NOMO-1 (cell line): ENCODE data around the gene C10orf71.

ENCODE experiments used
- DNase-seq, 2 experiments: peaks; one replicate each; lab custom pipeline; 2025; ENCODE audit not compliant: unreplicated experiment in 2 of 2; lab: John Stamatoyannopoulos, UW

The C10orf71 gene

DNA sequence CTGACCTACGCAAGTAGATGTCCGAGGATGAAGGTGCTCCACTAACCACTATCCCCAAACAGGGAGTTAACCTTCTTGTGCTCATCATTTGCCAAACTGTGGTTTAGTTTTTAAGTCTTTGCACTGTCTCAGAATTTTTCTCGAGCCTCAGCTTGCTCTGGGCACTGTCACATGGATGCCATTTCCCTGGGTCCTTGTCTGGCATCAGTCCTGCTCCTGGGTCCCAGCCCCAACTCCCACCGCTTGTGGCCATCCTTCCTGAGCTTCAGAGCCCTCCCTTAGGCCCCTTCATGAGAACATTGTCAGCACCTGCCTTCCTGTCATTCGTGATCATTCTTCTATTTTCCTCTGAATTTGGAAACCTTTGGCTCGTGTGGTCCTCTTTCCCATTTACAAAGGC is 33.8 kb downstream of the C10orf71 start:
- no peak for DNase-seq

DNA sequence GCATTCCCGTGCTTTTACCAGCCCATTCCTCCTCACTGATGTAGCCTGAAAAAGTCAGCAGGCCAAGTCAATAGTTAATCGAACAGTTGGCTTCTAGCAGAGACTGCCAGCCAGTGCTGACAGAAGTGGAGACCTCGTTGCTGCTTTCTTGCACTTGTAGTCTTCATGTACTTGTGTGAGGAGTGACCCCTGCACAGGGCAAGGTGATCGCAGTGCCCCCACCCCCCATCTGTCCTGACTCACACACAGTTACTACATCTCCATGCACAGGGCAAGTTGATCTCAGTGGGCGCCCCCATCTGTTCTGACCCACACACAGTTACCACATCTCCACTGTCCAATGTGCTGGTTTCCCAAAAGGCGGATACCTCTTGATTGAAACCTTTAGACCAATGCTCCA is 34.2 kb downstream of the C10orf71 start:
- no peak for DNase-seq

DNA sequence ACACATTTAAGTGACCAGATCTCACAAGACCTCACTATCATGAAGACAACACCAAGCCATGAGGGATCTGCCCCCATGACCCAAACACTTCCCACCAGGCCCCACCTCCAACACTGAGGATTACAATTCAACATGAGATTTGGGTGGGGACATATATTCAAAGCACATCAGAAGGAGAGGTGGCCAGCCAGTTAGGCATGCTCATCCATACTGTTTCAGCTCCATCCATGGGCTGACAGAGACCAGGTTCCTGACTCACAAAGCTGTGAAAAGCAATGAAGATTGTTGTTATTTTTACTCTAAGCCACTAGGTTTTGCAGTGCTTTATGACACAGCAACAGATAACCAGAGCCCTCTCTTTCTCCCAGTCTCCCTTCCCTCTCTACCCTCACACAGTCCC is 36.0 kb downstream of the C10orf71 start:
- no peak for DNase-seq

DNA sequence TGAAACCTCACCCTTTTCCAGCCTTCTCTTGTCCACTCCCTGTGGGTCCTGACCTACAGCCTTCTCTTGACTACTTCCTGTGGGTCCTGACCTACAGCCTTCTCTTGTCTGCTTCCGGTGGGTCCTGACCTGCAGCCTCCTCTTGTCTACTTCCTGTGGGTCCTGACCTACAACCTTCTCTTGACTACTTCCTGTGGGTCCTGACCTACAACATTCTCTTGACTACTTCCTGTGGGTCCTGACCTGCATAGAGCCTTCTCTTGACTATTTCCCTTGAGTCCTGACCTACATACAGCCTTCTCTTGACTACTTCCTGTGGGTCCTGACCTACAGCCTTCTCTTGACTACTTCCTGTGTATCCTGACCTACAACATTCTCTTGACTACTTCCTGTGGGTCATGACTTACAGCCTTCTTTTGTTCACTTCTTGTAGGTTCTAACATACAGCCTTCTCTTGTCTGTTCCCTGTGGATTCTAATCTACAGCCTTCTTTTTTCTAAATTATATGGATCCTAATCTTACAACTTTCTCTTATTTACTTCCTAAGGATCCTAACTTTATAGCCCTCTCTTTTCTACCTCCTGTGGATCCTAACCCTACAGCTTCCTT is 36.5 kb downstream of the C10orf71 start:
- no peak for DNase-seq

DNA sequence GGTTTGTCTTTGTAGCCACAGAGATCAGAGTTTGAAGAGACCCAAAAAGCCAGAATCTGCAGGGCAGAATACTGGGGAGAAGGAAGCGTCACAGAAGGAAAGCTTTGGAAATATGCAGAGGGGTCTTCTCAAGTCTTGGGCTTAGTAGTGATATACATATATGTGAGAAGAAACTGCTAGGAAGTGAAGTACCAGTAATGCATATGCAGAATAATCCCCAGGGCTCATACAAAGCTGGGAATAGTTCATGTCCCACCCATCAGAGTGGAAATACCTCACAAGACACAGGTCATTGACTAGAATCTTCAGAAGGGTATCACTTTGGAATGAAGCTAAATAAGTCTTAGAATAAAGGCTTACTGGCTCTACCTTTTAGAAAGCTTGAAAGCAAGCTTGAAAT is 39.6 kb downstream of the C10orf71 start:
- no peak for DNase-seq

DNA sequence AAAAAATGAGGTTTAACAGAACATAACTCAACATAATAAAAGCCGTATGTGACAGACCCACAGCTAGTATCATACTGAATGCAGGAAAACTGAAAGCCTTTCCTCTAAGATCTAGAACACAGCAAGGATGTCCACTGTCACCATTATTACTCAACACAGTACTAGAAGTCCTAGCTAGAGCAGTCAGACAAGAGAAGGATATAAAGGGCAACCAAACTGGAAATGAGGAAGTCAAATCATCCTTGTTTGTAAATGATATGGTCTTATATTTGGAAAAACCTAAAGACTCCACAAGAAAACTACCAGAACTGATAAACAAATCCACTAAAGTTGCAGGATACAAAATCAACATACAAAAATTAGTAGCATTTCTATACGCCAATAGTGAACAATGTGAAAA is 45.9 kb downstream of the C10orf71 start:
- no peak for DNase-seq

DNA sequence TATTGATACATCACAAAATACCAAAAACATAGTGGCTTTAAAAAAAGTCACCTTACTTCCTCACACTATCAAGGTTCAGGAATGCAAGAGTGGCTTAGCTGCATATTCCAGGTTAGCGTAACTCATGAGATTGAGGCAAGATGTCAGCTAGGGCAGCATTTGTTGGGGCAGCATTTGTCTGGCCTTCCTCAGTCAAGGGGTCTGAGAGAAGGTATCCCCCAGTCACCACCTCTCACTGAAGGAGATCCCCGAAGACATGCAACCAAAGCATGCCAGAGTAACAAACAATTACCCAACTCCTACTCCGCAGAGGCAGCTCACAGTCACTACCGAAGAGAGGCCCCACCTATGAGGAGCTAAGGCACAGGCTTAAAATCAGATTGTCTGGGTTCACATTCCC is 48.4 kb downstream of the C10orf71 start:
- no peak for DNase-seq

DNA sequence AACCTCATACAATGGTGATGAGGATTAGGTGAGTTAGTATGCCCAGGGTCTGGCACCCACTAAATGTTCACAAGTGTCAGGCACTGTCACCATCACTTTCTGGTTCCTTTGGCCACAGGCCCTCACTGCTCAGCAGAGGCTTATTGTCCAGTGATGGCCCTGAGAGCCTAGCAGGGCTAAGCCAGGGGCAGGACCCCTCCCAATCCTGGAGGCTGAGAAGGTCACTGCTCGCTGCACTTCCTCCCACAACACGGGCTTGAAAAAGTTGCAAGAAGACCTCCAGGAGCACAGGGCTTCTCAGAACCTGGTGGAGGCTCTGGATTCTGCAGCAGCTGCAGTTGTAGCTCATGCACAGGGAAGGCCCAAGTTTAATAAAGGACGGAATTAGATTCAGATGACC is 48.9 kb downstream of the C10orf71 start:
- DNase-seq = no peak

DNA sequence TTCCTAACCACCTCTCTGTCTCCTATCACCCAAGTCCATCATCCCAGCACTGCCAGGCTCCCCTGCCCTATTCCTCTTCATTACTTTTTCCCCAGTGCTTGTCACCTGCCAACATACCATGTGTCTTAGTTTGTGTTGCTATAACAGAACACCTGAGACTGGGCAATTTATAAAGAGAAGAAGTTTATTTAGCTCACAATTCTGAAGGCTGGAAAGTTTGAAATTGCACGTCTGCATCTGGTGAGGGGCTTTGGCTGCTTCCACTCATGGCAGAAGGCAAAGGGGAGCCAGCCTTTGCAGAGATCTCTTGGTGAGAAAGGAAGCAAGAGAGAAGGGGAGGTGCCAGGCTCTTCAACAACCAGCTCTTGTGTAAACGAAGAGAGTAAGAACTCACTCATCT is 49.6 kb downstream of the C10orf71 start:
- DNase-seq = no peak

DNA sequence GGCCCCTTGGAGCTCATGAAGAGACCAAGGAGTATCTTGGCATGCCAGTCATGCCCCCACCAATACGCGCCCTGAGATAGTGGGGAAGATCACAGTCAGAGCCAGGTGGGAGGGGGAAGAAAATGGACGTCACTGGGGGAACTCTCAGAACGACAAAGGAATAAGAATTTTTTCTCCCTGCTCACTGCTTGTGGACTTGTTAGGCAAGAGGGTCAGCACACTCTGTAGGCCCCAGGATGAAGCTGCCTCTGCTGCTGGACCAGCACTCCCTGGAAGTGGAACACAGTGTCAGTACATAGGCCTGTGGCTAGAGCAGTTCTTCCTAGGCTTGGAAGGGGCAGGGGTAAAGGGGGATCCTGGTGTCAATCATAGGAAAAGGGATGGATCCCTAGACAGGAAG is 50.4 kb downstream of the C10orf71 start:
- DNase-seq = no peak

DNA sequence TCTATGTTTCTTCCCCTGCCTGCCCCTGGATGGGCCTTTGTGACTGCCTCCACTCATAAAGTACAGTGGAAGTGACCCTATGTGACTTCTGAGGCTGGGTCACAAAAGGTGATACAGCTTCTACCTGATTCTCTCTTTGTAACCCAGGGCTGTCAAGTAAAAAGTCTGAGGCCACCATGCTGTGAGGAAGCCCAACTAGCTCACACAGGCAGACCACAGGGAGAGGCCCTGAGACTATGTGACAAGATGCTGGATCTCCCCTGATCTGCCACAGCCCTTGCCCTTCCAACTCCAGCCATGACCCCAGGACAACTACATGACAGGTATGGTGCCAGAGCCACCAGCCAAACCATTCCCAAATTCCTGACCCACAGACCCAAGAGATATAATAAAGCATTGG is 51.2 kb downstream of the C10orf71 start:
- no peak for DNase-seq

DNA sequence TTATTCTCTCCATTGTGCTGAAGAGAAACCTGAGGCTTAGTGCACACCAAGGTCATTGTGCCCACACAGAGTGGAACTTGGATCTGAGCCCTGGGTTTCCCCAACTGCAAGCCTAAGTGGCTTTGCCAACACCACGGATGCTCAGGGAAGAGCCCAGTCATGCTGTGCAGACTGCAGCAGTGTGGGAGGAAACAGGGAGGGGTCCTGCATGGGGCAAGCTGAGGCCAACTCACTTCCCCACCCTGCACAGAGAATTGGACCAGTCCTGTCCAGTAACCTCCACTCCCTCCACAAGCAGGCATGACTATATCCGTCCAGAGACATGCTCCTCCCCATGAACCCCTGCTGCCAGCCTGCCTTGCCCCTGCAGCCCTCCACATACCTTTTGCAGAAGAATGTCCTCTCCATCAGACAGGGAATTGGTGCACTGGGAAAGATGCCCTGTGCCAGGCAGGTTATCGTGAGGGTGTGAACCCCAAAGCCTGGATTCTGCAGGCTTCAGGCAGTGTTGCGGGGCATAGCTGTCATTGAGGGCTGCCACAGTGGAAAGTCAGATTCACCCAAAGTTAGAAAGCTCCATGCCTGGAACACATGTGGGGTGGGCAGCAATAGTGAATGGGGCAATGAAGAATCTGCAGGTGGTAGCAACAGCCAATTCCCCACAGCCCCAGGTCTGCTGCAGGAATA is 52.0 kb downstream of the C10orf71 start:
- no peak for DNase-seq

DNA sequence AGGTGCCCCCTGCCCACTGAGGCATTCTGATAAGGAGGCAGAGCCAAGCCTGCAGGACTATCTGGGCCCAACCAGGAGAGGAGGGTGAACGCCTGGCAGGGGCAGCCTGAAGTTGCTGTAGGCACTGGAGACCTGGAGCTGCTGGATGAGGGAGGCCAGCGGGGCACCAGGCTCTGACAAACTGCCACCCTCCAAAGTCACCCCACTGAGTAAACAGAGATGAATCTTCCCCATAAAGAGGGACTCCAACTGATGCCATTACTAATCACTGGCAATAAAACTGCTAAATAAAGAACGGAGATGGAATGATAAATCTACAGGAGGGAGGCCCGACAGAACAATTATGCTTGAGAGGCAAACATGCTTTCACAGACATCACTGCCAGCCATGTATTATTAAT is 52.7 kb downstream of the C10orf71 start:
- DNase-seq = no peak

DNA sequence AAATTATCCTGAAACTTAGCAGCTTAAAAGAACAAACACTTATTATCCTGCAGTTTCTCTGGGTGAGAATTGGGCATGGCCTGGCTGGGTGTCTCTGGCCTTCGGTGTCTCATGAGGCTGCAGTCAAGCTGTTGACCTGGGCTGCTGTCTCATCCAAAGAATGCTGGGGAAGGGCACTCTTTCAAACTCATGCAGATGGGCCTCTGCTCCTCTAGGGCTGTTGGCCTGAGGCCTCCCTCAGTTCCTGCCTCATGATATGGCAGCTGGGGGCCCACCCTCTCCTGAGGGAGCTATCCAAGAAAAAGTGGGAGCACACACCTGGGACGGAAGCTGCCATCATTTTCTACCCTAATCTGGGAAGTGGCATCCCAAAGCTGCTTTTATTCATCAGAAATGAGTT is 53.4 kb downstream of the C10orf71 start:
- DNase-seq = no peak

DNA sequence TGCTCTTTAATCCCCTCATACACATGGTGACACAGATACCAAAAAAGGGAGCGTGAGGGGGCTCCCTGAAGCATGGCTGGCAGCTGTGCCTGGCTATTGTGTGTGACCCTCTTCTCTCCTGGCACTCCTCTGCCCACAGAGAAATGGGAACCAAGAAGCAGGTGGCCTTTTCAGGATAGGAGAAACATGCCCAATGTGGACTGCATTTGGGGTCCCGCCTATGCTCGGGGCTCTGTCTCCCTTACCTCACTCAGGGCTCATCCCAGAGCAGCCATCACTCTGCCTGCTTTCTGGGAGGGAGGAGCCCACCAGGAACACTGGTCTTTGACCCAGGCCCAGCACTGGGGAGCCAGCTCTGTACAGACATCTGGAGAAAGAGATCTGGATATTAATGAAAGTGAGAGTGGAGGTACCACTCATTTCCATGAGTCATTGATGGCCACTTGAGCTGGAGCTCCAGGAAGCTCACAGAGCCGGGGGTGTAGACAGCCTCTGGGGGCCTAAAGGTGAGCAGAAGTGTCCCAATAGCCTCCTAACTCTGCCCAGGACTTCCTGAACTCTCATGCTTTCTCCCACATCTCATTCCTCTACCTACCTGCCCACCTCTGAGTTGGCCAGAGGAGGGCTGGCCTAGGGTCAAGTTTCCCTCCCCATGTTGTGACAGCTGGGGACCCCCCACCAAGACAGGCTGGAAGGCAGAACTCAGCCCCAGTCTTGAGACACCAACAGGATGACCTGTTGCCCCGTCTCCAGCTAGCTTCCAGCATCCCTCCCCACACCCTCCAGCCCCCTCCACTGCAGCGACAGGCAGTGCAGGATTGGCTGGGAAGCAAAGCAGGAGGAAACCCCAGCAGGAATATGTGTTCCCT is 54.3 kb downstream of the C10orf71 start:
- DNase-seq = no peak

DNA sequence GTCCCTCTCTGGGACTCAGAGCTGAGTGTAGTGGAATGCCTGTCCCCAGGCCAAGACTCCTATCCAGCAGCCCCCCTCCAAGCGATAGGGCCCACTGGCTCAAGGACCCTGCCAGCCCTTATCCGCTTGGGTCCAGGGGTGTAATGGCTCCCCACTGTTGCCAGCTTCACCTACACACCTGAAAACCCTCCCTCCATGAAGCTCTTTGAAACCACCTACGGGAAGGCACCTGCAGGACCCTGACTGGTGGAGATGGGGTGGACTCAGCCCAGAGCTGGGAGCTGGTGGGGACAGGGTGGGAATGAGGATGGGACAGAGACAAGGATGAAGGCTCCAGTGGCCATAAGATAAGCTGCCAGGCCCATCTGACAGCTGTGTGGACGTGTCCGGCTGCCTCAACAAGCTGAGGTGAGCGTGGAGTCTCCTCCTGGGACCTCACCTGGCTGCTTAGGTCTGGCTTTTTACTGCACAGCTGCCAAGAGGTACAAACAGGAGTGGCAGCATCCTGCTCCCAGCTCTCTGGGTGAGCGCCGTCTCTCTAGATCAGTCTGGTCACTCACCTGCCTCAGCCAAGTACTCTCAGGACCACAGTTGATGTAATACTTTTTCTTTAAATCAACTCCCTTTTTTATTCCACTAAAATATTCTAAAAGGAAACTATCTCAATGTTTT is 55.1 kb downstream of the C10orf71 start:
- no peak for DNase-seq

DNA sequence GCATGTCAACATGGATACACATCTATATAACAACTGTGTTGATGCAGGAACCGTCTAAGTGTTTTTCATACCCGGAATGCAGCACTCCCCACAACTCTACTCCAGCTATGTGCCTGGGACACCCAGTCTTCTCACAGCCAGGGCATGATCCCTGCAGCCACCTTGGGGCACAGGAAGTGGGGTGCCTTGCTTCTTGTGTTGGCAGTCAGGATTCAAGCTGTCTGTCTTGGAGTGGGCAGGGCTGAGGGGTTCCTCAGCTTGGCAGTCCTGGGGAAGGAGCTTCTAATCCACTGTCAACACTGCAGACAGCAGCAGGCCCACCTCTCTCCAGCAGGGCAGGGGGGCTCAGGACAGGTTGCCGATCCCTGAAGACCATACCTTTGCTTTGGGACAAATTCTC is 55.6 kb downstream of the C10orf71 start:
- DNase-seq = no peak

DNA sequence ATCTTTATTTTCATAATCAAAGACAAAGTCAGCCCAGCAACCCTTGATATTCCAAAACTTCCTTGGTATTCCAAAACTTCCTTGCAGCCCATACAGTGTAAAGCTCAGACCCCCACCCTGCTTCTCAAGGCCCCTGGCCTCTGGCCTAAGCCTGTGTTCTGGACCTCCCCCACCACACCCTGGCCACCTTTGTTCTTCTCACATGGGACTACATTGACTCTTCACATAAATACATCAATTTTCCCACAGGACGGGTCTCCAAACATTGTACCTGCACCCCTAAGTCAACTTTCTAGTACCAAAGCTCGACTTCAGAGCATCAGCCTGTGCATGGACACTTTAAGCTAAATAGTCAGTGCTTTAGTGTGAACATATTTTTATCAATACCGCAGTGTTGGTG is 56.3 kb downstream of the C10orf71 start:
- no peak for DNase-seq

DNA sequence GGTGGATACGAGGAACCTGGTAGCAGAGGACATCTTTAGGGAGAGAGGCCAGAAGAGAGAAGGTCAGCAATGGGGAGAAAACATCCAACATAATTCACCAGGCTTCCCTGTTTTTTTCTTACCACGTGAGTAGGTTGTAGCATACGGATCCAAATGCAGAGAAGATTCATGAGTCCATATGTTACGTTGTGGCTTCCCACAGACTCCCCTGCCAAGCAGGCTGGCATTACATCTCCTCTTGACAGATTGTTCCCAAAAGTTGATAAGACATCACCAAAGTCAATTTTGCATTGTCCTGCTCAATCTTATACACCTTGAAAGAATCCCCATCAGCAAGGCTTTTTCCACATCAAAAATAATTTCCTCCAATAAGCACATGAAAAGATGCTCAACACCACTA is 57.2 kb downstream of the C10orf71 start:
- no peak for DNase-seq

DNA sequence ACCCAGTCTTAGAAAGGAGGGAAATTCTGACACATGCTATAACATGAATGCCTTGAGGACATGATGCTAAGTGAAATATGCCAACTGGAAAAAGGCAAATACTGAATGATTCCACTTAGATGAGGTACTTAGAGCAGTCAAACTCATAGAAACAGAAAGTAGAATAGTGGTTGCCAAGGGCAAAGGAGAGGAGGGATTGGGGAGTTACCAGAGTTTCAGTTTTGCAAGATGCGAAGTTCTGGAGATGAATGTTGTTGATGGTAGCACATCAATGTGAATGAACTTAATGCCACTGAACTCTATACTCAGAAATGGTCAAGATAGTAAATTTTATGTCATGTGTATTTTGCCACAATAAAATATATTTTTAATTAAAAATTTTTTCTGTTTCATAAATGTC is 58.0 kb downstream of the C10orf71 start:
- DNase-seq = no peak

DNA sequence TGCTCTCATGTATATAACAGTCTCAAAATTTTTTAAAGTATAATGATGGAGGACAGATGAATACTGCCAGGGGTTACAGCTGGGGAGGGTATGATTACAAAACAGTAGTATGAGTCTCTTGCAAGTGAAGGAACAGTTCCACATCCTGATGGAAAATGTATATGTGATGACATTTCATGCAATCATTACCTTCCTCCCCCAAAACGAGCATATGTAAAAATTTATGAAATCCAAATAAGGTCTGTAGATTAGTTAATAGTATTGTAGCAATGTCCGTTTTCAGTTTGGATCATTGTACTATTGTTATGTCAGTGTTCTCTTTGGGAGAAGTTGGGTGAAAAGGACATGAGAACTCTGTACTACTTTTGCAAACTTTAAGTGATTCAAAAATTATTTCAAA is 58.9 kb downstream of the C10orf71 start:
- DNase-seq = no peak
